Measurements from ENCODE around the gene GMPPA.

DNA sequence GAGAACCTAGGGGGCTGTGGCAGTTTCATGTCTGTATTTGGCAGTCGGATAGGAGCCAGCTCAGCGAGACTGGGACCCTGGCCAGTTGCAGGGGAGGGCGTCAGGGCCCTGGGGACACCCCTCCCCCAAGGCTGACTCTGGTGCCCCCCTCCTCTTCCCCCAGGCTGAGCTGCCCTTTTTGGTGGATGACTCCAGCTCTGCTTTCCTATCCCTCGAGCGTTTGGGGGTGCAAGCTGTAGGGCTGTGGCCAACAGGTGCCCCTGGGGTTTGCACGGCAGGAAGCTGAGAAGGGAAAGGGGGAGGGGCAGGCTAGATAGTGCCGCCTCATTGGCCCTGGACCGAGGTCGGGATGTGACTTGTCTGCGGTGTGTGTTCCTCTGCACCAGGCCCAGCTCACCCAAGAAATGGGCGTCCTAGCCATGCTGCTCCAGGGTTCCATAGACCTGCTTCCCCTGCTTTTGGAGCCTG lies 37.6 kb upstream of the GMPPA start:
- TF ChIP-seq, protein P1, sequence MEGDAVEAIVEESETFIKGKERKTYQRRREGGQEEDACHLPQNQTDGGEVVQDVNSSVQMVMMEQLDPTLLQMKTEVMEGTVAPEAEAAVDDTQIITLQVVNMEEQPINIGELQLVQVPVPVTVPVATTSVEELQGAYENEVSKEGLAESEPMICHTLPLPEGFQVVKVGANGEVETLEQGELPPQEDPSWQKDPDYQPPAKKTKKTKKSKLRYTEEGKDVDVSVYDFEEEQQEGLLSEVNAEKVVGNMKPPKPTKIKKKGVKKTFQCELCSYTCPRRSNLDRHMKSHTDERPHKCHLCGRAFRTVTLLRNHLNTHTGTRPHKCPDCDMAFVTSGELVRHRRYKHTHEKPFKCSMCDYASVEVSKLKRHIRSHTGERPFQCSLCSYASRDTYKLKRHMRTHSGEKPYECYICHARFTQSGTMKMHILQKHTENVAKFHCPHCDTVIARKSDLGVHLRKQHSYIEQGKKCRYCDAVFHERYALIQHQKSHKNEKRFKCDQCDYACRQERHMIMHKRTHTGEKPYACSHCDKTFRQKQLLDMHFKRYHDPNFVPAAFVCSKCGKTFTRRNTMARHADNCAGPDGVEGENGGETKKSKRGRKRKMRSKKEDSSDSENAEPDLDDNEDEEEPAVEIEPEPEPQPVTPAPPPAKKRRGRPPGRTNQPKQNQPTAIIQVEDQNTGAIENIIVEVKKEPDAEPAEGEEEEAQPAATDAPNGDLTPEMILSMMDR (conservative IDR thresholded peaks at IDR 0.05): no peak
- TF ChIP-seq ZFX (IDR thresholded peaks at IDR 0.05): no peak
